DOHH2 (cell line): Measurements from ENCODE around the gene SLC7A6.

Experiments
- H3F3A ChIP-seq: fragments of 200-600 bp; sonication (generic), shearing (Covaris generic); 2 replicates; pipeline ENCODE4 v1.6.0; 2016; ENCODE audit warnings: antibody characterized with exemption, mild to moderate bottlenecking; ENCODE audit not compliant: control insufficient read depth, insufficient read depth
- H3K27ac ChIP-seq: fragments of 200-600 bp; sonication (generic); 2 replicates; pipeline ENCODE4 v1.5.1; 2014; ENCODE audit warnings: low read depth, mild to moderate bottlenecking, low read length, moderate library complexity
- H3K27me3 ChIP-seq: fragments of 200-600 bp; sonication (generic); 2 replicates; pipeline ENCODE4 v1.6.1; 2014; ENCODE audit warnings: mild to moderate bottlenecking, low read length, mixed read lengths; ENCODE audit not compliant: control insufficient read depth
- H3K36me3 ChIP-seq: fragments of 200-600 bp; sonication (generic); 2 replicates; pipeline ENCODE4 v1.6.1; 2014; ENCODE audit warnings: mild to moderate bottlenecking, low read length, moderate library complexity, mixed read lengths; ENCODE audit not compliant: control insufficient read depth
- H3K4me1 ChIP-seq: fragments of 200-600 bp; sonication (generic); 2 replicates; pipeline ENCODE4 v1.6.1; 2014; ENCODE audit warnings: mild to moderate bottlenecking, low read length, mixed read lengths; ENCODE audit not compliant: control insufficient read depth
- H3K4me2 ChIP-seq: fragments of 200-600 bp; sonication (generic); 2 replicates; pipeline ENCODE4 v1.6.0; 2014; ENCODE audit warnings: mild to moderate bottlenecking, low read length, moderate library complexity
- H3K4me3 ChIP-seq: fragments of 200-600 bp; sonication (generic); 2 replicates; pipeline ENCODE4 v1.5.1; 2014; ENCODE audit warnings: mild to moderate bottlenecking, low read length, mixed read lengths
- H3K79me2 ChIP-seq: fragments of 200-600 bp; sonication (generic); 2 replicates; pipeline ENCODE4 v1.6.1; 2014; ENCODE audit warnings: mild to moderate bottlenecking, low read length, mixed read lengths; ENCODE audit not compliant: control insufficient read depth
- H3K9me2 ChIP-seq: fragments of 200-600 bp; sonication (generic); replicated peaks from 2 replicates; pipeline ENCODE4 v1.6.1; 2014; ENCODE audit warnings: mild to moderate bottlenecking, low read length, mixed read lengths; ENCODE audit not compliant: control insufficient read depth
- H3K9me3 ChIP-seq: fragments of 200-600 bp; sonication (generic); 2 replicates; pipeline ENCODE4 v1.6.1; 2014; ENCODE audit warnings: antibody characterized with exemption, low read length, mixed read lengths; ENCODE audit not compliant: control insufficient read depth, insufficient read depth
- H4K20me1 ChIP-seq: fragments of 200-600 bp; sonication (generic); 2 replicates; pipeline ENCODE4 v1.6.0; 2014; ENCODE audit warnings: low read depth, mild to moderate bottlenecking, antibody characterized with exemption, low read length, moderate library complexity; ENCODE audit not compliant: control insufficient read depth, insufficient read depth
- CTCF ChIP-seq: fragments of 200-600 bp; sonication (generic); IDR thresholded peaks from one replicate; pipeline ENCODE4 v1.5.1; 2014; ENCODE audit warnings: antibody characterized with exemption, mild to moderate bottlenecking, low read depth, low read length; ENCODE audit not compliant: poor library complexity, severe bottlenecking
- EZH2phosphoT487 ChIP-seq: fragments of 200-600 bp; sonication (generic); IDR thresholded peaks from 2 replicates; pipeline ENCODE4 v1.6.1; 2017; ENCODE audit warnings: borderline replicate concordance, mild to moderate bottlenecking, antibody characterized with exemption, low read length, moderate library complexity, mixed read lengths

SLC7A6 gene

DNA sequence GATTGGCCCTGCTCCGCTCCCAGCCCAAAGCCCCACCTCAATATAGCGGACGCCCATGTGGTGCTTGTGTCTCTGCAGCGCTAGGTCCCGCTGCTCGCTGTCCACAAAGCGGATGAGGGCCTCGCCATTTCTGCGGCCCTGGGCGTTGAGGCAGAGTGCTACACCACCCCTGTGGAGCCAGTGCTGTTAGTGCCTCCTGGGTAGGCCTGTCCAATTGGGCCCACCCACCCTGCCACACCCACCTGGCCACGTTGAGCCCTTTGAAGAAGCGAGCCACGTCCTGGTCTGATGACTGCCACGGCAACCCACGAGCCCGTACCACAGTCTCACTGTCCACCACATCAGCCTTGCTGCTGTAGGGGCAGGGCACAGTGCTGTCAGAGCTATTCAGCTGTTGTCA lies 32.0 kb upstream of the SLC7A6 start:
- TF ChIP-seq EZH2phosphoT487 (no peak), CTCF (no peak)
- Histone ChIP-seq H3F3A (peaks cover 9% of the 10 kb centered on the region; the same call in 1 of the 2 replicates), H3K27ac (no peak overlapping the region), H3K79me2 (no peaks in the 10 kb centered on the region), H3K36me3 (peaks cover 7% of the 10 kb centered on the region), H3K4me1 (peaks cover 38% of the 10 kb centered on the region), H3K27me3 (no peaks in the 10 kb centered on the region), H3K9me3 (no peaks in the 10 kb centered on the region), H3K4me3 (no peak overlapping the region), H4K20me1 (no peaks in the 10 kb centered on the region), H3K4me2 (no peak overlapping the region), H3K9me2 (no peaks in the 10 kb centered on the region)

DNA sequence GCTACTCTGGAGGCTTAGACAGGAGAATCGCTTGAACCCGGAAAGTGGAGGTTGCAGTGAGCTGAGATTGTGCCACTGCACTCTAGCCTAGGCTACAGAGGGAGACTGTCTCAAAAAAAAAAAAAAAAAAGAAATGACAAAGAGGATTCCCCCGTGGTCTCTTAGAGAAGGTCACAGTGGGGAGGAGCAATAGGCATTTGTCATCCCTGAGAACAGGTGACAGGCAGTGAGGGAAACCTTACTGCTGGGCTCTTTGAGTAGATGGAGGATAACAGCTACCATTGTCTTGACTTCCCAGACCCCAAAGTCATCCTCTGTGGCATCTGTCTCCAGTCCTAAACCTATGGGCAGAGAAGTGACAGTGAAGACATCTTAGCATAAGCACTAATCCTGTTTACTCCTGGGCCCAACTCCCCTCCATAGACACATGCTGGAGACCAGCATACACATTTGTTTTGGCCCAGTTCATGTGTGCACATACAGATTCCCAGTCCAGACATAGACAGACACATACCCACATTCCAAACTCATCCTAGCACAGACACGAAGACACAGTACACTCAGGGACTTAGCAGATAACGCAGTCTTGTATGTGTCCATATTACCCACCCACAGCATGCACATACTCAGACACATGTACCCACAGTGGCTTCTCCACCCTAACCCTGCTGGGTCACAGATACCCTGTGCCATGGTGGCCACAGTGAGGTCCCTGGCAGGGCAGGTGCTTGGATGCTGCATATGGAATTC lies 31.1 kb upstream of the SLC7A6 start:
- Histone ChIP-seq H3K27me3 (no peaks in the 10 kb centered on the region), H3K9me2 (no peaks in the 10 kb centered on the region), H3K9me3 (no peaks in the 10 kb centered on the region), H3K27ac (no peak overlapping the region), H3K4me3 (no peak overlapping the region), H3F3A (peaks cover 4% of the 10 kb centered on the region; the same call in 1 of the 2 replicates), H3K36me3 (no peaks in the 10 kb centered on the region; the same call in 1 of the 2 replicates), H3K79me2 (no peaks in the 10 kb centered on the region), H3K4me1 (peaks cover 33% of the 10 kb centered on the region), H3K4me2 (no peak overlapping the region), H4K20me1 (no peaks in the 10 kb centered on the region)
- TF ChIP-seq EZH2phosphoT487 (no peak), CTCF (no peak)

- Histone ChIP-seq H3F3A (no peaks in the 10 kb centered on the region; the same call in 1 of the 2 replicates), H3K9me2 (no peaks in the 10 kb centered on the region), H3K9me3 (no peaks in the 10 kb centered on the region), H3K4me3 (no peak overlapping the region), H3K27ac (no peak overlapping the region), H3K79me2 (no peaks in the 10 kb centered on the region), H3K4me2 (no peak overlapping the region), H3K4me1 (peaks cover 34% of the 10 kb centered on the region), H4K20me1 (no peaks in the 10 kb centered on the region), H3K27me3 (no peaks in the 10 kb centered on the region), H3K36me3 (no peaks in the 10 kb centered on the region; the same call in 1 of the 2 replicates)
- TF ChIP-seq EZH2phosphoT487, result no peak
- TF ChIP-seq CTCF, result no peak
Measured at GRCh38 chr16:68233835-68234187, 30.5 kb upstream of the SLC7A6 start.
